GM18873 (cell line): ENCODE data around the gene STUB1.

Source experiments
- ATAC-seq: cut with Tn5 transposase; IDR thresholded peaks from one replicate; pipeline ENCODE4 v1.9.1; 2021; ENCODE audit warnings: mild to moderate bottlenecking, moderate library complexity, moderate number of reproducible peaks; ENCODE audit not compliant: unreplicated experiment, low FRiP score

The STUB1 gene

GRCh38 chr16:643050-643368 lies 37.2 kb upstream of the STUB1 start:
- no peak for ATAC-seq

DNA sequence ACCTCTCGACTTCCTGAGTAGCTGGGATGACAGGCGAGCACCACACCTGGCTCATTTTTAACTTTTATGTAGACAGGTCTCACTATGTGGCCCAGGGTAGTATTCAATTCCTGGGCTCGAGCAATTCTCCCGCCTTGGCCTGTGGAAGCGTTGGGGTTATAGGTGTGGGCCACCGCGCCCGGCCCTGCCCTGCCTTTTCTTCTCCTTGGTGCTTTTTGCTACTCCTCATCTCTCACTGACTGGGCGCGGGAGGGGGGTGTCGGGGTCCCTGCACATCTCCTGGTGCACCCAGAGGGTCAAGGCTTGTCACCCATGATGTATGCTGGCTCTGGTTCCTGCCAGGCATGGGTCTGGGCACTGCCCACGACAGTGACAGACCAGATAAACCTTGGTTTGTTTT lies 35.7 kb upstream of the STUB1 start:
- ATAC-seq: no peak

GRCh38 chr16:645852-646678 lies 34.1 kb upstream of the STUB1 start:
- no peak for ATAC-seq

DNA sequence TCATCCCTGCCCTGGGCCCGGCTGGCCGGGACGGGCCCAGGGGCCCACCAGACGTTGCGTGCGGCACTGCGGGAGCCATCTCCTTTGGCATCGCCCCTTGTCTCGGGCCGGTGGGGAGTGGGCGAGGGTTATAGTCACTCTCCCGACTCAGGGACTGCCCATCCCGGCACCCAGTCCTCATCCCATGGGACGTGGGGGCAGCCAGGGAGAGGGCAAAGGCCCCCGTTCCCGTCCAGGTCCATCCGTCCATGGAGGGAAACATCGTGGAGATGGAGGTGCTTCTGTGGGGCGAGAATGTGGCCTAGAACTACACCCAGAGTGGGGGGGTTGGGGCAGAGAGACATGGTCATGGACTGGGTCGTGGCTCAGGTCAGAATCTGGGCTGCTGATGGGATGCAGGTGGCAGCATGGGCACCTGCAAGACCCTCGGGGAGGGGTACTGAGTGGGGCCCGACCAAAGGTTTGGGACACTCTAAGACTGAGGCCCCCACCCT lies 33.5 kb upstream of the STUB1 start:
- no peak for ATAC-seq

GRCh38 chr16:647173-647902 lies 32.9 kb upstream of the STUB1 start:
- ATAC-seq: no peak

DNA sequence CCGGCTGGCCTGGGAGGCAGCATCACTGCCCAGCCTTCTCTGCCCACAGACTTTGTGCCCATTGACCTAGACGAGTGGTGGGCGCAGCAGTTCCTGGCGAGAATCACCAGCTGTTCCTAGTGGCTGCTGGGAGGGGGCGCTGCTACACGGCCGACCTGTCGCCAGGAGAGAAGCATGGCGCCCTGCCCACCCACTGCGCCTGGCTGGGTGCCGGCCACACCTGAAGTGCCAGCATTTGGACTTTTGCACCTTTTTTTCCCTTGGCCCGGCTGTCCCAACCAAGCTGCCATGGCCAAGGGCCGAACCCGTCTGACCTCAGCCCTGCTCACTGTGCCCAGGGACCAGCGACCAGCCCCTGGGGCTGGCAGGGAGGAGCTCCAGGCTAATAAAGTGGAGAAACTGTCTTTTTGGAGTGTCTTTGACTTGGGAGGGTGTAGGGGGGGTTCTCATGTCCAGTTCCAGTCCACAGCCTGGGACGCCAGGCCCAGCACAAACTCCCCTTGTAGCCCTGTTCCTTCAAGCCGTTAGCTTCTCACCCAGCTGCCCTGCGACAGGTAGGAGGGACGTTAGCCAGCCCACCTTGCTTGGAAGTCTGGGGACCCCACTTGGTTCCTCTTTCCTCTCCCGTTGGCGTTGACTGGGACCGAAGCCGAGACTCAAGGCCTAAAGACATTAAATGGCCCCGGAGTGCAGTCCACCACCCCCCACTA lies 32.0 kb upstream of the STUB1 start:
- ATAC-seq: no peak

DNA sequence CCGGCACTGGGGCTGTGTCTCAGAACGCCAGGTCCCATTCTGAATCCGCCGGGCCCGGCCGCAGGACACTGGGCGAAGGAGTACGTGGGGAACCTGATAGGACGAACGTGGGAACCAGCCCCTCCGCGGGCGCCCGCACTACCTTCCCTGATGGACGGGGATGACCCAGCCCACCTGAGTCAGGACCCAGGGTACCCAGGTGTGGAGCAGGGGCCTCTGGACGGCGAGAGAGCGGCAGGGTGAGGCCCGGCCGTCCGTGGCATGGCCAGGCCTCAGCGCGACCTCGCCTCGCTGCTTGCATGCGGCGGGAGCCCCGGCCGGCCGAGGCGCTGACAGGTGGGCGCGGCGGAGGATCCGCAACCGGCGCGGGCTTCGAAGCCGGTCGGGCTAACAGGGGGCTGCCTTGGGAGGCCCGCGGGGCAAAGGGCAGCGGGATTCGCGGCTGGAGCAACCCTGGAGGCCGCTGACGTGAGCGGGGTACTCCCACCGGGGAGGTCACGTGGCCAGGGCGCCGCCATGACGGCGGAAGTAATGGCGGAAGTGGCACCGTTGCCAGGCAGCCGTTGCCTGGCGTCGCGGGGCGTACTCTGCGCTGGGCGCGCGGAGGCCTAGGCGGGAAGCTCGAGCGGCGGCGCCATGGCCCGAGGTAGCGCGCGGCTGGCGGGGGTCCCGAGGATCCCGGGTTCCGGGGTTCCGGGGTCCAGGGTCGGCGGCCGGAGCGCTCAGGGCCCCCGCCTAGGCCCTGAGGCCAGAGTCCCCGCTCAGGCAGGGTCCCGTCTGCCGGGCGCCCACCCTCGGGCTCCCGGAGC lies 31.2 kb upstream of the STUB1 start, which contains the start of gene WDR90:
TSS of gene WDR90 (plus strand) at position 585 of the 809 bp plus-strand sequence. CDS start at position 637, 52 bp downstream.
- ATAC-seq: no peak

- no peak for ATAC-seq
Measured at GRCh38 chr16:649631-650030, 30.6 kb upstream of the STUB1 start.

- no peak for ATAC-seq
Measured at GRCh38 chr16:651844-652243, 28.4 kb upstream of the STUB1 start.

DNA sequence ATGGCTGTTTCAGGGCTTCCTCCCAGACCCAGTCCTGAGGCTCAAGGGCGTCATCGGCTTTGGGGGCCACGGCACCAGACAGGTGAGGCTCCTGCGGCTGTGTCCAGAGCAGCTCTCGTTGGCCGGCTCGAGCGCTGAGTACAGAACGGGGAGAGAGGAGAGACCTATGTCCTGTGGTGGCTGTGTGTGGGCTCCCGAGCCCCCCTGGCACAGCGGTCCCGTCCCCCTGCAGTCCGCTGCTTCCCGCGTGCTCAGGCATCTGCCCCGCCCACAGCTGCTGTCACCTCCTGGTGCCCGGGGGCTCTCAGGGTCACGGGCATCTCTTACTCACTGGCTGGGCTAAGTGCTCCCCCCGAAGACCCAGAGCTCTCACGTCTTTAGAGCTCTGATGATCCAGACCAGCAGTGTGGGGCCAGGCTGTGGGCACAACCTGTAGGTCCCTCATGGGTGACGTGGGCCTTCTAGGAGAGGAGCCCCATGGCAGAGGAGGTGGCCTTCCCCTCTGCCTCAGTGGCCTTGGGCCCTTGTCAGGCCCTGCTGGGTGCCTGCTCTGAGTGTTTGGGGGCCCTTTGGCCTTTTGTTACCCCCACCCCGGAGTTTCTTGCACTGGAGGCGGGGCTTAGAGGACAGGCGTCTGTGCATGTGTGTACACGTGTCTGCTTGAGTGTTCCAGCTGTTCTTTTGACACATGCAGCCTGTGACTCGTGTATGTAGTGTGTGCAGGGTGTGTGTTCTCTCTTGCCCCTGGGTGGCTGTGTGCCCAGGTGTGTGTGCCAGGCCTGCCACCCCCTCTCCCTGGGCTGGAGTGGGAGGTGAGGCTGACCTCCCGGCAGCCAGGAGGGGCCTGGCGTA lies 27.5 kb upstream of the STUB1 start:
- no peak for ATAC-seq

DNA sequence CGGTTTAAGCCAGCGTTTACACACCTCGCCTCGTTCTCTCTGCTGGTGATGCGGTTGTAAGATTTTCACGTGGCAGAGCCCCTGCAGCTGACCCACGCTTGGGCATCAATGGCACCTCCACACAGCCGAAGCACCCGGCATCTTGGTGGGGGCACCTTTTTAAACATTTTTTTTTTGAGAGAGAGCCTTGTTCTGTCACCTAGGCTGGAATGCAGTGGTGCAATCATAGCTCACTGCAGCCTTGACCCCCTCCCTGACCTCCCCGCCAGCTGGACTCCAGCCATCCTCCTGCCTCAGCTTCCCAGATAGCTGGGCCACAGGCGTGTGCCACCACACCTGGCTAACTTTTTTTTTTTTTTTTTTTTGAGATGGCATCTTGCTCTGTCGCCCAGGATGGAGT lies 26.2 kb upstream of the STUB1 start:
- no peak for ATAC-seq

GRCh38 chr16:657487-657886 lies 22.7 kb upstream of the STUB1 start:
- no peak for ATAC-seq

GRCh38 chr16:658679-659571 lies 21.3 kb upstream of the STUB1 start:
- no peak for ATAC-seq

- no peak for ATAC-seq
Measured at GRCh38 chr16:659618-660017, 20.6 kb upstream of the STUB1 start.

DNA sequence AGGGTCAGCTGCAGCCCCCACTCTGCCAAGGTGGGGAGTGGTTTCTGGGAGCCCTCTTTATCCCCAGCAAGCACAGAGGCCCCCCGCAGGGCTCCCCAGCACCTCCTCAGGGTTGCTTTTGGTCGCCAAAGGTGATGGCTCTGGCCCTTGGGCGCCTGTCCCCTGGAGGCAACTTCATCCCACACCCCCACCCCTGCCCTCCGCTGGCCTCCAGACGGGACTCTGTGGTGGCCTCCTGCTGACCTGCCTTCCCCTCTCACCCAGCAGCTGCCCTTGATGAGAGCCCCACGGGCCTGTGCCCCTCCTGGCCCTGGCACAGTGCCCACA lies 20.1 kb upstream of the STUB1 start:
- no peak for ATAC-seq

DNA sequence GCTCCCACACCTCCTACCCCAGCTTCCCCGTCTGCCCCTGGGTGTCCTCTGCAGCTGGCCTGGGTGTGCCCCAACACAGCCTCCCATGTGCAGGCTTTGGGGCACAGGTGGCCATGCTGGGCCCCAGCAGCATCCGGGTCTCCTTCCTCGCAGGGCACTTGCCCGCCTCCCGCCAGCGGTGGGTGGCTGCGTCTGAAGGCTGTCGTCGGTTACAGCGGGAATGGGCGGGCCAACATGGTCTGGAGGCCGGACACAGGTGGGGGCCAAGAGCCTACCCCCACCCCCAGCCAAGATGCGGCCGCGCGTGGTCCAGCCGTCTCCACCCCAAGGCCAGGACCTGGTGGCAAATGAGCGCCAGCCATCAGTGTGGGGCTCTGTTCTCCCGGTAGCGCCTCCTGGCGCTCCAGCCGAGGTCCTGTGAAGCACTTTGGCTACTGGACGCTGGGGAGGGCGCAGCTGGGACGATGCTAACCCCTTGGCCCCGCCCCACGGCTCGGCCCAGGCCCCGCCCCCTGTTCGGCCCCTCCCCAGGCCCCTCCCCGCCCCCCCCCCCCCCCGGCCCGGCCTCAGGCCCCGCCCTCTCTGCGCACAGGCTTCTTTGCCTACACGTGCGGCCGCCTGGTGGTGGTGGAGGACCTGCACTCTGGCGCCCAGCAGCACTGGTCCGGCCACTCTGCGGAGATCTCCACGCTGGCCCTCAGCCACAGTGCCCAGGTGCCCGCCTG lies 19.6 kb upstream of the STUB1 start:
- no peak for ATAC-seq

DNA sequence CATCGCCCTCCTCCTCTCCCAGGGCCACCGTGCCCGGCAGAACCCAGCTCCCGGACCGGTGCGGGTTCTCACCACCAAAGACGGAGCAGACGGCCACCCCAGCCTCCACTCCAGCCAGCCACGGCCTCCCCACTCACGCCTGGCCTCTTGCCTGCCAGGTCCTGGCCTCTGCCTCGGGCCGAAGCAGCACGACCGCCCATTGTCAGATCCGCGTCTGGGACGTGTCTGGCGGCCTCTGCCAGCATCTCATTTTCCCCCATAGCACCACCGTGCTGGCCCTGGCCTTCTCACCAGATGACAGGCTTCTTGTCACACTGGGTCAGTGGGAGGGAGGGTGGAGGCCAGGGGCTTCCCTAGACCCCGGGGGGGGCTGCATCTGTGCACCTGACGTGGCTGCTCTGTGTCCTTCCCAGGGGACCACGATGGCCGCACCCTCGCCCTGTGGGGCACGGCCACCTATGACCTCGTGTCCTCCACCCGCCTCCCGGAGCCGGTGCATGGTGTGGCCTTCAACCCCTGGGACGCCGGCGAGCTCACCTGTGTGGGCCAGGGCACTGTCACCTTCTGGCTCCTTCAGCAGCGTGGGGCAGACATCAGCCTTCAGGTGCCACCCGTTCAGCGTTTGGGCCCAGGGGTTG lies 18.9 kb upstream of the STUB1 start:
- no peak for ATAC-seq

DNA sequence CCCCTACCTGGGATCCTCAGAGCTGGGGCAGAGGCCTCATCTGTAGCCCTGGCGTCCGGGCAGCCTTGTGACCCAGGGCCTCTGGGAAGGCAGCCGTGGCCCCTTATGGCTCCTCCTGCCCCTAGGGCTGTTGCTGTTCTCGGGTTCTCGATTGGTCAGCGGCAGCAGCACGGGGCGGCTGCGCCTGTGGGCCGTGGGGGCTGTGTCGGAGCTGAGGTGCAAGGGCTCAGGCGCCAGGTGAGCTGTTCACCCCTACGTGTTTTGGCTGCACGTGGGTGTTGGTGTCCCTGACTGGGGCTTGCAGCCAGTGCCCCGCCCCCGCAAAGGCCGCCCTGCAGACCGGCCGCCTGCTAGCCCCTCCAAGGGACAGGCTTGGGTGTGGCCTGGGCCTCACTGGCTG lies 18.1 kb upstream of the STUB1 start:
- ATAC-seq: no peak
